ENCODE data around the gene TMTC2.

DNA sequence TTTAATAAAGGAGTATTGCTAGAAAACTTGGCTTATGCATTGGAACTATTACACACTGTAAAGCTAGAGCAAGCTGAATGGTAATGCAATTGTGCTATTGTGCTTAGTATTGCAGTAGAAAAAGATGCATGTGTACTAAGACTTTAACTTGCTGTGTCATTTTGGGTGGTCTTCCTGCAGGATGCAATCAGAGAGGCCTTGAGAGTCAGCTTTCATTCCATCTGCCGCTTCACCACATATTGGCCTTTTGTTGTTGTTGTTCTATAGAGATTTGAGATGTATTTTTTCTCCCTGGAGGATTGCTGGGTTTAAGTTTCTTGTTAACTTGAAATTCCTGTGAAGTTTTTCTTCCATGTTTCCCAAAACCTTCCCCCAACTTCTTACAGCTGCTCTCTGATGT lies 449.7 kb downstream of the TMTC2 start:
- no peak for TF ChIP-seq CTCF (IDR thresholded peaks at IDR 0.05)
- no peak for TF ChIP-seq POLR2A (IDR thresholded peaks at IDR 0.05)
